HPDE6-E6E7 (cell line): ENCODE data around the gene GOLGA6L10.
"Not testable (repeated sequence)": the region's sequence is repeated elsewhere in the genome, so short reads cannot be mapped to it uniquely, and the experiment has no call there.

ENCODE experiments used
- DNase-seq: peaks from one replicate; pipeline ENCODE4 v3.0.0; 2011; ENCODE audit warnings: missing footprints; ENCODE audit errors: extremely low spot score

GOLGA6L10 gene

DNA sequence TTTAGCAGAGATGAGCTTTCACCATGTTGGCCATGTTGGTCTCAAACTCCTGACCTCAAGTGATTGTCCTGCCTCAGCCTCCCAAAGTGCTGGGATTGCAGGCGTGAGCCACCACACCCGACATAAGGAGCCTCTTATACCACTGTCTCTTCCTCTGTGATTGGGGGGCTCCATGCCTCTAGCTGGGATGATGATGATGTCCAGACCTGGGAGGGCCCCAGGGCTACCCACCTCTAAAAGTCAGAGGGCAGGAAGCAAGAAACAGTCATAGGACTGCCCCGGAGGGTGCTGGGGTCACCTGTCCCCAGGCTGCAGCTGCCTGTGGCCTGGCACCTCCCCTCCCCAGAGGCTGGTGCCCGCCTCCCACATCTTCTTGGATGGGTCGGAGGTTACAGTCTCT is 5.4 kb downstream of the GOLGA6L10 start:
- not testable (repeated sequence) for DNase-seq

DNA sequence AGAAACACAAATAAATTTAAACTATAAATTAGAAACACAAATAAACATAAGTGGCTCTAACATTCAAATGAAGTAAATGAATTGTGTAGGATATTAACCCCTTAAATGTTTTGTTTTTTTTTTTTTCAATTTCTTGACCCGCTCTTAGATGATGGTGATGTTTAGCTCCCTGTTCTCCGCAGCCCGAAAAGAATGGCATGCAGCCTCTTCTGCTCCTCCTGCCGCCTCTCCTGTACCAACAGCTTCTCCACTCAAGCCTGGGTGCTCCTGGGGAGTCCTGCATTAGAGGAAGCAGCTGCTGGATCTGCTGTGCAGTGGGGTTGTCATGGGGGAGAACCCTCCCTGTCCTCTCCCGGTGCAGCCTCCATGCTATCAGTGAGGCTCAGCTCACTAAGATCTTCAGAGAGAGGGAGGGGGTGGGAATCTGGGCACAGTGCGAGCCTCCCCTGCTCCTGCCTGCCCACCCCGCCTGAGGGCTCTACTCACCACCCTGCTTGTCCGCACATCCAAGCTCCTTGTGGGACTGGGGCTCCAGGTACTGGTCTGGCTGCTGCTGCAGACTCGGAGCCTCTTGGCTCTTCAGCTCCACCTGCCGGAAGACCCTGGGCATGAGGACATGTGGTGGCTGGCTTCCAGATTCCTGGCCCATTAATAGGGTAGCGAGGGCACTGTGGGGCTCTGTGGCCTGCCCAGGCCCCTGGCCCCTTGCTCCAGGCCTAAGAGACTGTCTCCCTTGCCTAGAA is 6.5 kb downstream of the GOLGA6L10 start:
- not testable (repeated sequence) for DNase-seq

DNA sequence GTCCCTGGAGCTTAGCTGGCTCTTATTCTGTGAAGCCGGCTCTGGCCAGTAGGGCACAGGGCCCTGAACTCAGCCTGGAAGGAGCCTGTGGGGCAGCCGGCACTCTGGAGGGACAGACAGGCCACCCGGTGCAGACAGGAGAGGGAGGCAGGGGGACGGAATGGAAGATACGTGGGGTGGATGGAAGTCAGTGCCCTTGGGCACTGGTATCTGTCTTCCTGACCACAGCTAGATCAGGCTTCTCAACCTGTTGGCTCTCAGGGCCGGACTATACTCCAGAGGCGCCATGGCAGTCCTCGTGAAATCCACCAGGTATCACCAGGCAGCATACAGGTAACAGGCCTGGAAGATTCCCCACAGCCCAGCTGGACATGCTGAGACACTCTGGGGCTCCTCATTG is 10.7 kb downstream of the GOLGA6L10 start:
- not testable (repeated sequence) for DNase-seq

DNA sequence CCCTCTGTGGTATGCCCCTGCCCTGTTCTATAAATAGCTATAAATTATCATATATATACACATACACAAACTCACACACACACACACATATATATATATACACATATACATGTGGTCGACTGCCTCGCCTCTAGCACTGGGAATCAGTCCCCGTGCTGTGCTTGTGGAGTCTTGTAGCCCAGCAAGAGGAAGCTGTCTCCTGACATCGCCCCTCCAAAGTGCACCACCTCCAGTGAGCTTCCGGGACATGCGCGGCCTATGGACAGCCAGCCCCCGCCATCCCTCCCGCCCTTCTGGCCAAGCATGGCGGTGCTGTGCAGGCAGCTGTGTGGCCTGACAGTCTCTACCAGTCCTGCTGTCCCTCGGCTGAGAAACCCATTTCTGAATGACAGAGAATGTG is 11.2 kb downstream of the GOLGA6L10 start:
- DNase-seq = not testable (repeated sequence)

DNA sequence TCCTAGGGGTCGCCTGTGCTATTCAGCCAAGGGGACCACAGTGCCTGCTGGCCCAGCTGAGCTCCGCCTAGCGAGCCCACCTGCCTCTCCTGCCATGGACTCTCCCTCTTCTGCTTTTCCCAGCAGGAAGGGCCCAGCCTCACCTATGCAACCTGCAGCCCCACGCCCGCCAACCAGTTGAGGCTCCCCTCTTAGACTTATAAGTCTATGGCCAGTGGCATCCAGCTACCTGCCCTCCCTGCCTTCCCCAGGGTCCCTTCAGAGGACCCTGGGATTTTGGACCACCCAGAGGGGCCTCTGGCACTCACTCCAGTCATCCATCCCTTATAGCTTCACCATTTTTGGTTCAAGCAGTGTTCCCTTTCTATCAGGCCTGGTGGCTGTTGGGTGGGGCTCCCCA is 12.2 kb downstream of the GOLGA6L10 start:
- DNase-seq = not testable (repeated sequence)

DNA sequence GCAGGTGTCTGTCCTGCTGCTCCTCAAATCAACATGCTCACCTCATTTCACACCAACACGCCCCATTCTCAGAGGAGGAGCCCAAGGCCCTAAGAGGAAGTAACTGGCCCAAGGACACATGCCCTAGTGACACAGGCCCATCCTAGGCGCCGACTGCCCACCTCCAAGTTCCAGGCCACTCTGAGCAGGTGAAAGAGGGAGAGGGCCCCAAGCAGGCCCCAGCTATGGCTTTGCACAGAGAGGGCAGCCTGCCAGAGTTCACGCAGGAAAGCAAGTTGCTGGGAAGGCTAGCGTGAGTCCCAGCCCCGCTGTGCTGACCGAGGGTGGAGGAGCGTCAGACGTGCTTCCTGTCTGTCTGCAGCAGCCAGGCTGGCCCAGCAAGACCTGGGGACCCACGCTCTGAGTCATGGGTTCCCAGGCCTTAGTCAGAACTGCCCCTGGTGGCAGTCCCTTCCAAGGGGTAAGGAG is 13.1 kb downstream of the GOLGA6L10 start:
- DNase-seq = not testable (repeated sequence)

DNA sequence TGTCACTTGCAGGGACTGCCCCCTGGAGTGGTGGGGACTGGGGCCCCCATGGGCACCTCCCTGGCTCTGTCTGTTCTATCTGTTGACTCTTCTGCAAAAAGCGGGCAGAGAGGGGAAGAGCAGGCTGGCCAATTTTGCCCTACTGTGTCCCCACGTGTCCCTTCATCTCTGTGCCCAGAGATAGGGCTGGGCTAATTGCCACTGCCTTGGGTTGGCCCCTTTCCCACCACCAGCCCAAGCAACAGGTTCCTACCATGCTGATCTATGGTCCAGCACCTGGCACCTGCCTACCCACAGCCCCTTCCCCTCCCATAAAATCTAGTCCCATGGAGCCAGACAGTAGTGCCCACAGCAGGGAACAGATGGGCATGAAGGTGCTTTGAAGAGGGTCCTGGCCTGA is 14.3 kb downstream of the GOLGA6L10 start:
- DNase-seq = not testable (repeated sequence)

DNA sequence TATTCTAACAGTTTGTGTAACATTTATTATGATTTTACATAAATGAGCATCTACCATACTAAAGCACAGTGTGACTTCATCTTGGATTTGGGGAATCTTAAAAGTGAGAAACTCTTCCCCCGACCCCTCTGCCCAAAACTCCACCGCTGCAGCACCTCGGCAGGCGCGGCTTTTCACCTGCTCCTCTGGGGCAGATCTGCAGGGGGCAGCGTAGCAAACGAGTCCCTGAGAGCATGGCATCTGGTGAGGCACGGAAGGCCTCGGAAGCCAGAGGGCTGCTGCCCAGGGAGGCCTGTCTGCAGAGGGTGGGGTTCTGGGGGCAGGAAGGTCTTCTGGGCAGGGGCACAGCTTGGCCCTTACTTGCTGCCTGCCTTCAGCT is 14.7 kb downstream of the GOLGA6L10 start:
- not testable (repeated sequence) for DNase-seq

DNA sequence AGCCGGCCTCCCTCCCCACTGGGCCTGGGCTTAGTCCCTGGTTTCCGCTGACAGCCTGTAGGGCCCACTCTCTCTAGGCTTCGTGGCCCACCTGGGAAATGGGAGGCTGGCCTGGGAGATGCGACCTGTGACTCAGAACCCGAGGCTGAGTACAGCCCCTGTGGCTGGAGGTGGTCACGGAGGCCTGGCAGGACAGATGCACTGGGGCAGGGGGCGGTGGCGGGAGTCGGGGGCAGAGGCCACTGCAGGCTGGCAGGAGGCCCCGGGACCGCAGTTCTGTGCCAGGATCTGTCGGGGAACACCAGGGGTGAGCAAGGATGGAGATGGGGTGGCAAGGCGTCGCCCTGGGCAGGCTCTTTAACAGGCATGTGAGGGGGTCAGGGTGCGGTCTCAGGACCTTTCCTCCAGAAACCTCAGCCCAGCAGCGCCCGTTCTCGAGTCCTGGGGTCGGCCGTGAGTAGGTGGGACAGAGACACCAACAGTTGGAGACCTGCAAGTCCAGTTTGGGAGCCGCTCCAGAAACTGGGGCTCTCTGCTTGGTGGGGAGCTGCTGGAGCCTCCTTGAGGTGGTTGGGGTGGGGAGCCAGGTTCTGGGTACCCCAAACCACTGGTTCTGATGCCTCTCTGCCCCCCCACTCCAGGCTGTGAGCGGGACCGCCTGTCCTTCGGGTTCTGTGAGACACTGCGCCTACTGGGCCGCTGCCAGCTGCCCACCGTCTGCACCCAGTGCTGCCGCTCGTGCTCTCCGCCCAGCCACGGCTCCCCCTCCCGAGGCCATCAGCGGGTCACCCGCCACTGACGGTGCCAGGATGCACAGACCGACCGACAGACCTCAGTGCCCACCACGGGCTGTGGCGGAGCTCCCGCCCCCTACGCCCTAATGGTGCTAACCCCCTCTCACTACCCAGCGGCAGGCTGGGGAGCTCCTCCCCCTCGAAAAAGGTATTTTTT is 15.4 kb downstream of the GOLGA6L10 start:
- not testable (repeated sequence) for DNase-seq

DNA sequence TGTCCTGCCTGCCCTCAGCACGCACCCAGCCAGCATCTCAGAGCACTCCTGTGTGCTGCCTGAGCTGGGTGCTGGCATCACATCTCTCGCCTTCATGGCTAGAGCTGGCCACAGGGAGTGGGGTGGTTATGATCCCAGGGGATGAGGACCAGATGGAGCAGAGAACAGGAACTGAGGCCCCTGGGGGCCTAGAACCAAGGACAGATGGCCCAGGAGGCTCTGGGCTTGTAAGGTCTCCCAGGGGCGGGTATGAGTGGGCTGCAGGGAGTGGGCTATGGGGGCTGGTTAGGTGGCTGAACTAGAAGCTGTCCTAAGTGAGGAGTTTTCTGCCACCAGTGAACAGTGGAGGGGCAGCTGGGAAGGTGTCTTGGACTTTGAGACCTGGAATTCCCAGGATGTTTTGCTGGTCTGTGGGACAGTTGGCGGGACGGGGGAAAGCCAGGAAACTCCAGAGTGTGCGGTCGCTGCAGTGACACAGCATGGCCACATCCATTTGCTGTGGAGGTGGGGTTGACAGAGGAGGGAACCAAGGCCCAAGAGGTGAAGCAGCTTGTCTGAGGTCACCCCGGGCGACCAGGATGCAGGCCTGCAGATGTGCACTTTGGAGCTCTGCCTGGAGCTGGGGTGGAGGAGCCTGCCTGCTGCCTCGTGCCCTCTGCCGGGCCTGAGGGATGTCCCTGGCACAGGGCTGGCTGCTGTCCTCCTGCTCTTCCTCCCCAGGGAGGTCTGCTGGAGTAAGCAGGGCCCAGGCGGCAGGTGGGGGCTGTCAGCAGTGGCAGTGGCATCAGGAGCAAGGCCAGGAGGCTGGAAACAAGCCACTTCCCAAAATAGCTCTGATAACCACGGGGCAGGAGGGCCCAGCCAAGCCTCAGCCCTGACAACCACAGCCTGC is 16.3 kb downstream of the GOLGA6L10 start:
- DNase-seq = not testable (repeated sequence)

DNA sequence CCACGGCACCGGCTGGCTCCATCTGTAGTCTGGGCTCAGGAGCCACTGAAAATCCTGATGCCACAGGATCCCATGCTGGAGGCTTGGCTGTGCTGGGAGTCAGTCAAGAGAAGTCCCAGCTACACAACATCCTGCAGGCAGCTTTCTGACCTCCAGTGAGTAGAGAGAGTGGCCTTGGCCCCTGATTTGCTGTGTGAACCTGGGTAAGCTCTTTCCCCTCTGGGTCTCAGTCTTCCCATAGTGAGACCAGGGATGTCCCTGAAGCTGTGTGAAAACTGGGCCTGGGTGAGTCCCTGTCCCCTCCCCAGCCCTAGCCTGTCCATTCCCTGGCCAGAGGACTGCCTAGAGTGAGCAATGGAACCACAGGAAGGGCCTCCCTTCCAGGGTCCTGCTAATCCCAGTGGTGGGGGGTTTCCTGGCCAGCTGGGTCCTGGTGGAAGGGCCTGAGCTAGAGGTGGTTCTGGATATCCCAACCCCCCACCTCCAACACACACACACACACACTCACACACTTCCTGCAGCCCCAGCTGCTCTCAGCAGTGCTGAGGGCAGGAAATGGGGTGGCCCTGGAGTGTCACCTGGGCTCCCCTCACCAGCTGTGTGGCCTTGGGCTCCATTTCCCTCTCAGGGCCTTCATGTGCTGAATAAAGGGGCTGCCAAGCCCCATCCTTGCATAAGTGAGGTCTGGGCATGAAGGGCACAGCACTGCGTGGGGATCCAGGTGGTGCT is 17.5 kb downstream of the GOLGA6L10 start:
- DNase-seq = not testable (repeated sequence)

DNA sequence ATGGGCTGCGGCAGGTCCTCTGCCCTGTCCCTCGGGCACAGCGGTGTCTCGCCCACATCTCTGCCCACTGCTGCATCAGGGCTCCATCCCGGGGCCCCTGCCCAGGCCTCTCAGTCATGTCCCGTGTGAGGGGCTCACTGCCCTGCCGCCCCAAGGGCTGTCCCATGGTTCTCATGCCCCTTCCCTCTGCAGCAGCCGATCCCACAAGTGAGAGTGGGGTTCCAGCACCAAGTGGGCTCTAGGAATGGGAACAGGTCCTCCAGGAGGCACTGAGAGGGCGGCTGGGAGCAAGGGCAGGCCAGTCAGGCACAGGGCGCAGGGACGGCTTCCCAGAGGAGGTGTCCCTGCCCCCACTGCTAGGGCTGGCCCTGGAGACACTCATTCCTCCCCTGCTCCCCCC is 18.4 kb downstream of the GOLGA6L10 start:
- DNase-seq = not testable (repeated sequence)

DNA sequence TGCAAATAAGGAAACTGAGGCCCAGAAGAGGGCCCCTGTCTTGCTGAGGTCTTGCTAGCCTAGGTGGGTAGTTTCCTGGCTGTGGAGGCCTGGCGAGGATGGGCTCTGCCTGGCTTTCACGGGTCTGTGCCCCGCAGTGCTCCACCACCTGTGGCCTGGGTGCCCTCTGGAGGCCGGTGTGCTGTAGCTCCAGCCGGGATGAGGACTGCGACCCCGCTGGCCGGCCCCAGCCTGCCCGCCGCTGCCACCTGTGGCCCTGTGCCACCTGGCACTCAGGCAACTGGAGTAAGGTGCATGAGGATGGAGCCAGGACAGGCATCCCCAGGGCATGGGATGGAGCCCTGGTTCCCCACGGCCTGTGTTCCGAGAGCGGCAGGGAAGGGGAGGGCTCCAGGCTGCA is 20.2 kb downstream of the GOLGA6L10 start:
- DNase-seq = not testable (repeated sequence)

DNA sequence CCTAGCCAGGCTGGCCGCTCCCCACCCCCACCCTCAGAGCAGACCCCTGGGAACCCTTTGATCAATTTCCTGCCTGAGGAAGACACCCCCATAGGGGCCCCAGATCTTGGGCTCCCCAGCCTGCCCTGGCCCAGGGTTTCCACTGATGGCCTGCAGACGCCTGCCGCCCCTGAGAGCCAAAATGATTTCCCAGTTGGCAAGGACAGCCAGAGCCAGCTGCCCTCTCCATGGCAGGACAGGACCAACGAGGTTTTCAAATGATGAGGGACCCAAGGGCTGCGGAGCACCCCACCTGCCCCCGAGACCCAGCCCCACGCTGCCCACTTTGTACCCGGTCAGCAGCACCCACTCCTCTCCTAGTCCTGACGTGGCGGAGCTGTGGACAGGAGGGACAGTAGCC is 21.9 kb downstream of the GOLGA6L10 start:
- not testable (repeated sequence) for DNase-seq

DNA sequence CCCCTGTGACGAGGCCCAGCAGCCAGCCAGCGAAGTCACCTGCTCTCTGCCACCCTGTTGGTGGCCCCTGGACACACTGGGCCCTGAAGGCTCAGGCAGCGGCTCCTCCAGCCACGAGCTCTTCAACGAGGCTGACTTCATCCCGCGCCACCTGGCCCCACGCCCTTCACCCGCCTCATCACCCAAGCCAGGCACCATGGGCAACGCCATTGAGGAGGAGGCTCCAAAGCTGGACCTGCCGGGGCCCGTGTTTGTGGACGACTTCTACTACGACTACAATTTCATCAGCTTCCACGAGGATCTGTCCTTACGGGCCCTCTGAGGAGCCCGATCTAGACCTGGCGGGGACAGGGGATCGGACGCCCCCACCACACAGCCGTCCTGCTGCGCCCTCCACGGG is 22.4 kb downstream of the GOLGA6L10 start:
- DNase-seq = not testable (repeated sequence)

DNA sequence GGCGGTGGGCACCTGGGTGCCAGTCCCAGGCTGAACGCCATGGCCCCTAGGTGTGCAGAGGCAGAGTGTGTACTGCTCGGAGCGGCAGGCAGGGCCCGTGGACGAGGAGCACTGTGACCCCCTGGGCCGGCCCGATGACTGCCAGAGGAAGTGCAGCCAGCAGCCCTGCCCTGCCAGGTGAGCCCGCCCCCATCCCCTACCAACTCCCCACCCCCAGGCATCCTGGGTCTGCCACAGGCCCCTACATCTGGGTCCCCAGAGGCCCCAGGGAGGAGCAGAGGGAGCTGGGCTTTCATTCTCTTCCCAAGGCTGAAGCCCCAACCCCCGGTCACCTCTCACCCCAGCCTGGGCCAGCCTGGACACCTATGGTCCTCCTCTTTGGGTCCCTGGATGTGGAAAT is 23.6 kb downstream of the GOLGA6L10 start:
- DNase-seq = not testable (repeated sequence)

DNA sequence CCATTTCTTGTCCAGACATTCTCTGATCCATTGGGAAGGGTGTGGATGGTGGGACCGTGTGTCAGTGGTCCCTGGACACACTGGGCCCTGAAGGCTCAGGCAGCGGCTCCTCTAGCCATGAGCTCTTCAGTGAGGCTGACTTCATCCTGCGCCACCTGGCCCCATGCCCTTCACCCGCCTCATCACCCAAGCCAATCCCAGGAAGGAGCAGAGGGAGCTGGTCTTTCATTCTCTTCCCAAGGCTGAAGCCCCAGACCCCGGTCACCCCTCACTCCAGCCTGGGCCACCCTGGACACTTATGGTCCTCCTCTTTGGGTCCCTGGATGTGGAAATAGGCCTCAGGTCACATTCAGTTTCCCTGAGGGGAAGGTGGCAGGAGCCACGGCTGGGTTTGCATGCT is 24.4 kb downstream of the GOLGA6L10 start:
- not testable (repeated sequence) for DNase-seq

DNA sequence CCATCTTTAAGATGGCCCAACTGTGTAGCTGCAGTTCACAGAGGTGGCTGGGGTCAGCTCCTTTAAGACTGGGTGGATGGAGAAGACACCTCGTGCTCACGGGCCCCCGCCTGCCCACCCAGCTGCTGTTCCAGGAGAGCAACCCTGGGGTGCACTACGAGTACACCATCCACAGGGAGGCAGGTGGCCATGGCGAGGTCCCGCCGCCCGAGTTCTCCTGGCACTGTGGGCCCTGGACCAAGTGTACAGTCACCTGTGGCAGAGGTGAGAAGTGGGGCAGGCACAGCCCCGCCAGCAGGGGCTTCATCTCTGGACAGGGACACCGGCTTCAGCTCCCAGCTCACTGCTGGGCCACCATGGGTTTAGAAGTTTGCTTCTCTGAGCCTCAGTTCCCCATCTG is 26.8 kb downstream of the GOLGA6L10 start:
- DNase-seq = not testable (repeated sequence)

DNA sequence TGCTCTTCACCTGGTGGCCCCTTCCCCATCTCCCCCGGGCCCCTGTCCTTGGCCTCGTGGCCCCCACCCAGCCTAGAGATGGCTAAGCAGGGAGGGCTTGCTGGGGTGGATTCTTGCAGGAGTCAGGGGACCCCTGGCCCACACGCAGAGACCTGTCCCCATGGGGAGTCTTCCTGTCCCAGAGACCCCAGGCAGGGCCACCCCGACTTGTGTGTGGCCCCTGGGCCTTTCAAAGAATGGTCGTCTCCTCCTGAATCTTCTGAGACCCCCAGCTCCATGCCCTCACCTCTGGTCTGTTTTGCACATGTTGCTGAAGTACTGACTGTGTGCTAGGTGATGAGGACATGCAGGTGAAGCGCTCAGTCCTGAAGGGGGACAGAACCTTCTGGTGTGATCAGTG is 28.4 kb downstream of the GOLGA6L10 start:
- not testable (repeated sequence) for DNase-seq

DNA sequence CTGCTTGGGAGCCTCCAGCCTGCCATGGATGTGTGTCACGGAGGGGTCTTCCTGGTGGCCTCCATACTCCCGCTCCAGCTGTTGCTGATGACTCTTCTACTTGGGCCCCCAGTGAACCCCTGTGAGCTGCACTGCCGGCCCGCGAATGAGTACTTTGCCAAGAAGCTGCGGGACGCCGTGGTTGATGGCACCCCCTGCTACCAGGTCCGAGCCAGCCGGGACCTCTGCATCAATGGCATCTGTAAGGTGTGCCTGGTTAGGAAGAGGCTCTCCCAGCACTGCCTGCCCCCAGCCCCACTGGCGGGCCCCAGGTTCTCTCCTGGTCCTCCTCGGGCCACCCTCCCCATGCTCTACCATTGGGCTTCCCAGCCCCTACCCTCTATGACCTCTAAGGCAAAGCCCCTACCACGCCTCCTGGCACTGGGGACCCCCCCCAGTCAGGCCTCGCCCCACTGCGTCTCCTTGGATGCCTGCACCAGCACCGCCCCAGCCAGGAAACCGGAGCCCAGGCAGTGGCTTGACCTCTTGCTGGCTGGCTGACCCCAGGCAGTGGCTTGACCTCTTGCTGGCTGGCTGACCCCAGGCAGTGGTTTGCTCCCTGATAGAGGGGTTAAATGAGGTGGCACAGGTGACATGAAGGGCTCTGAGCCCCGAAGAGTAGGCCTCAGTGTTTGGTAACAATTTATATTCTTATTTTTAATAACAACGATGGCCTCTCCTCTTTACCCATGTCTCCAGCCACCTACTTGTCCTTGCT is 29.6 kb downstream of the GOLGA6L10 start:
- not testable (repeated sequence) for DNase-seq
